Neural cell (in vitro differentiated cells): ENCODE data around the gene HDAC9. TPM values are rescaled to one million over a fixed set of nuclear protein-coding genes. Genes with fewer than 3 reads are reported as not detected.

Experiments
- H2AFZ ChIP-seq: fragments of 200-600, 300-800 bp; sonication (generic), shearing (Covaris generic); 2 replicates; pipeline ENCODE4 v1.6.0; 2014; ENCODE audit warnings: low read depth, mild to moderate bottlenecking, antibody characterized with exemption, low read length, moderate library complexity
- H3F3A ChIP-seq: fragments of 200-600 bp; shearing (Covaris generic); 2 replicates; pipeline ENCODE4 v1.6.1; 2016; ENCODE audit warnings: mild to moderate bottlenecking, moderate library complexity, mixed read lengths, antibody characterized with exemption, low read length; ENCODE audit not compliant: insufficient read depth, poor library complexity, severe bottlenecking
- H3K27ac ChIP-seq: fragments of 200-600, 300-800 bp; sonication (generic), shearing (Covaris generic); 2 replicates; pipeline ENCODE4 v1.5.1; 2014; ENCODE audit warnings: mild to moderate bottlenecking, low read length, moderate library complexity
- H3K27me3 ChIP-seq: fragments of 300-800, 200-600 bp; sonication (generic), shearing (Covaris generic); 2 replicates; pipeline ENCODE4 v1.6.0; 2014; ENCODE audit warnings: mild to moderate bottlenecking, low read depth, low read length, moderate library complexity; ENCODE audit not compliant: insufficient read depth
- H3K36me3 ChIP-seq: fragments of 300-800, 200-600 bp; sonication (generic), shearing (Covaris generic); 2 replicates; pipeline ENCODE4 v1.5.1; 2014; ENCODE audit warnings: mild to moderate bottlenecking, antibody characterized with exemption, low read length, moderate library complexity; ENCODE audit not compliant: insufficient read depth
- H3K4me2 ChIP-seq: fragments of 300-800, 200-600 bp; sonication (generic), shearing (Covaris generic); 2 replicates; pipeline ENCODE4 v1.6.0; 2014; ENCODE audit warnings: mild to moderate bottlenecking, low read length
- H3K4me3 ChIP-seq: fragments of 300-800, 200-600 bp; sonication (generic), shearing (Covaris generic); 2 replicates; pipeline ENCODE4 v1.5.1; 2014; ENCODE audit warnings: mild to moderate bottlenecking, low read length, moderate library complexity
- H3K79me2 ChIP-seq: fragments of 200-600 bp; shearing (Covaris generic); replicated peaks from 2 replicates; pipeline ENCODE4 v1.6.0; 2014; ENCODE audit warnings: mild to moderate bottlenecking, low read length, moderate library complexity; ENCODE audit not compliant: insufficient read depth
- H3K9ac ChIP-seq: fragments of 300-800, 200-600 bp; sonication (generic), shearing (Covaris generic); 2 replicates; pipeline ENCODE4 v1.6.1; 2016; ENCODE audit warnings: mild to moderate bottlenecking, low read length, mixed read lengths
- H3K9me2 ChIP-seq: fragments of 200-600 bp; shearing (Covaris generic); 2 replicates; pipeline ENCODE4 v1.6.1; 2016; ENCODE audit warnings: mild to moderate bottlenecking, low read length, mixed read lengths; ENCODE audit not compliant: insufficient read depth
- H3K9me3 ChIP-seq: fragments of 200-600, 300-800 bp; sonication (generic), shearing (Covaris generic); 2 replicates; pipeline ENCODE4 v1.6.1; 2016; ENCODE audit warnings: mild to moderate bottlenecking, mixed run types, low read length, moderate library complexity, mixed read lengths
- H4K20me1 ChIP-seq: fragments of 200-600 bp; shearing (Covaris generic); 2 replicates; pipeline ENCODE4 v1.6.1; 2016; ENCODE audit warnings: mild to moderate bottlenecking, mixed run types; ENCODE audit not compliant: insufficient read depth
- EP300 ChIP-seq: fragments of 450-650 bp; conservative IDR thresholded peaks from 2 replicates; pipeline ENCODE4 v1.6.1; 2014; ENCODE audit warnings: antibody characterized with exemption, mild to moderate bottlenecking, moderate library complexity; ENCODE audit not compliant: poor library complexity, severe bottlenecking
- EZH2 ChIP-seq: fragments of 200-600, 300-800 bp; shearing (Covaris generic), sonication (generic); IDR thresholded peaks from 2 replicates; pipeline ENCODE4 v1.6.1; 2014; ENCODE audit warnings: antibody characterized with exemption, low read length, borderline replicate concordance, mild to moderate bottlenecking; ENCODE audit not compliant: insufficient read depth, poor library complexity, severe bottlenecking
- MXI1 ChIP-seq: fragments of 450-650 bp; conservative IDR thresholded peaks from 2 replicates; pipeline ENCODE4 v1.6.1; 2014; ENCODE audit warnings: antibody characterized with exemption, mild to moderate bottlenecking; ENCODE audit not compliant: poor library complexity, severe bottlenecking
- POLR2AphosphoS5 ChIP-seq: IDR thresholded peaks from 2 replicates; pipeline ENCODE4 v1.6.1; 2012
- RAD21 ChIP-seq: fragments of 450-650 bp; conservative IDR thresholded peaks from 2 replicates; pipeline ENCODE4 v1.6.1; 2014; ENCODE audit warnings: antibody characterized with exemption, mild to moderate bottlenecking, moderate library complexity
- SMC3 ChIP-seq: fragments of 450-650 bp; conservative IDR thresholded peaks from 2 replicates; pipeline ENCODE4 v1.6.1; 2014; ENCODE audit warnings: antibody characterized with exemption, mild to moderate bottlenecking, moderate library complexity; ENCODE audit not compliant: poor library complexity
- TAF1 ChIP-seq: IDR thresholded peaks from 2 replicates; pipeline ENCODE4 v1.6.1; 2012; ENCODE audit warnings: low read depth
- polyA plus RNA-seq: library from polyadenylated mRNA; depleted of rRNA; stranded (reverse); fragments of >200 nt; gene quantifications from 2 replicates; pipeline ENCODE4 v1.2.3, GENCODE V29; 2014
- TF ChIP-seq, protein P1 (sequence below): IDR thresholded peaks from 2 replicates; pipeline ENCODE4 v1.6.1; 2012; ENCODE audit warnings: borderline replicate concordance
- TF ChIP-seq, protein P2 (sequence below): fragments of 450-650 bp; IDR thresholded peaks from 2 replicates; pipeline ENCODE4 v1.5.1; 2014; ENCODE audit warnings: antibody characterized with exemption, mild to moderate bottlenecking, moderate library complexity; ENCODE audit not compliant: poor library complexity, severe bottlenecking

HDAC9 gene
- polyA plus RNA-seq, 1 donor from 2014 or later = 15.9 TPM

DNA sequence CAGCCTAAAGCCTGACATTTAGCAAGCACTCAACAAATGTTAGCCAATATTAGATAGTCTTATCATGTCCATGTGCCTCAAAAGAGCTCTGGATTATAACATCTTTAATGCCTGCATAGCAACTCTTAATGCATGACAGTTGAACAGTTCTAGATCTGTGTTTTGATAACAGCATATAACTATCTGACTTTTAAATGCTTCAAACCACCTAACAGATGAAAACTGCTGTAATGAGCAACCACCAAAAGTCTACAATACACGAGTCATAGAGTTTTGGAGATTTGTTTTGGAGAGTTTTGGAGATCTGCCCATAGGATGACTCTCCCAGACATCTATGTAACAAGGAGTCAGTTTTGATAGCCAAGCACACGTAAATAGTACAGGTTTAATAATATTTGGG lies 394.6 kb downstream of the HDAC9 start:
- TF ChIP-seq, protein P1, sequence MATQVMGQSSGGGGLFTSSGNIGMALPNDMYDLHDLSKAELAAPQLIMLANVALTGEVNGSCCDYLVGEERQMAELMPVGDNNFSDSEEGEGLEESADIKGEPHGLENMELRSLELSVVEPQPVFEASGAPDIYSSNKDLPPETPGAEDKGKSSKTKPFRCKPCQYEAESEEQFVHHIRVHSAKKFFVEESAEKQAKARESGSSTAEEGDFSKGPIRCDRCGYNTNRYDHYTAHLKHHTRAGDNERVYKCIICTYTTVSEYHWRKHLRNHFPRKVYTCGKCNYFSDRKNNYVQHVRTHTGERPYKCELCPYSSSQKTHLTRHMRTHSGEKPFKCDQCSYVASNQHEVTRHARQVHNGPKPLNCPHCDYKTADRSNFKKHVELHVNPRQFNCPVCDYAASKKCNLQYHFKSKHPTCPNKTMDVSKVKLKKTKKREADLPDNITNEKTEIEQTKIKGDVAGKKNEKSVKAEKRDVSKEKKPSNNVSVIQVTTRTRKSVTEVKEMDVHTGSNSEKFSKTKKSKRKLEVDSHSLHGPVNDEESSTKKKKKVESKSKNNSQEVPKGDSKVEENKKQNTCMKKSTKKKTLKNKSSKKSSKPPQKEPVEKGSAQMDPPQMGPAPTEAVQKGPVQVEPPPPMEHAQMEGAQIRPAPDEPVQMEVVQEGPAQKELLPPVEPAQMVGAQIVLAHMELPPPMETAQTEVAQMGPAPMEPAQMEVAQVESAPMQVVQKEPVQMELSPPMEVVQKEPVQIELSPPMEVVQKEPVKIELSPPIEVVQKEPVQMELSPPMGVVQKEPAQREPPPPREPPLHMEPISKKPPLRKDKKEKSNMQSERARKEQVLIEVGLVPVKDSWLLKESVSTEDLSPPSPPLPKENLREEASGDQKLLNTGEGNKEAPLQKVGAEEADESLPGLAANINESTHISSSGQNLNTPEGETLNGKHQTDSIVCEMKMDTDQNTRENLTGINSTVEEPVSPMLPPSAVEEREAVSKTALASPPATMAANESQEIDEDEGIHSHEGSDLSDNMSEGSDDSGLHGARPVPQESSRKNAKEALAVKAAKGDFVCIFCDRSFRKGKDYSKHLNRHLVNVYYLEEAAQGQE = no peak
- TF ChIP-seq POLR2AphosphoS5 (no peak), SMC3 (no peak)
- Histone ChIP-seq H3K9me2 (no peaks in the 10 kb centered on the region), H3K9ac (no peak overlapping the region), H3K27ac (no peak overlapping the region), H3K4me3 (no peak overlapping the region), H3K79me2 (no peaks in the 10 kb centered on the region), H3K9me3 (no peaks in the 10 kb centered on the region), H4K20me1 (no peaks in the 10 kb centered on the region), H3F3A (no peaks in the 10 kb centered on the region), H3K4me2 (no peak overlapping the region), H3K36me3 (no peaks in the 10 kb centered on the region), H3K27me3 (no peaks in the 10 kb centered on the region), H2AFZ (no peak overlapping the region)

DNA sequence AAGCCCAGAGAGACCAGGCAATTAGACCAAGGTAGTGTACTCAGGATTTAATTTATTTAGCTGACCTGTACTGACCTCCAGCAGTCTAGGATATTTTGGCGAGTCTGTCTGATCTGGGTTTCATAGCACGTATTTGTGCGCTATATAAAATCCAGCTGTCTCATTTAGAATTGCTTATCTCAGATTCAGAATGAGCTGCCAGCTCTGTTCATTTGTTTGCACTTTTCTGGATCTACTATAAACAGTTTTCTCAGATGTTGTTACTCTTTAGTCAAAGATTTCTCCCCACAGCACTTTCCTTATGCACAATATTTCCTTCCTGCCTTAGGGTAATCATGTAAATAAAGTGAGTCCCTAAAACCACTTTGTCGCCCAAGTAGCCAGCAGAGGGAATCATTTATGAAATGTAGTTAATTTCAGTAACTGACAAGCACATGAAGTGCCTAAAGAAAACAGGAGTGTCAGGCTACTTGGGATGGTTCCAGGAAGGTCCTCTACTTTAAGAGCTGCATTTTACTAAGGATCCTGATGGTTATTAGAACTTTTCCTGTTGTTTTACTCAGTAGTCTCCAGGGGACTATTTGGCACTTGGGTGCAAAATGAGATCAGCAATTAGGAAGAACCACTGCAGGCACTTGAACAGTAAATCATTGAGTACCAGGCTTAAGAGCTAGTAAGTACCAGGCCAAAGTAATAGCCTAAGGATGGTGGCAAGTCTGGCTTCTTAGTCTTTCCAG lies 395.5 kb downstream of the HDAC9 start:
- Histone ChIP-seq H3K4me2 (no peak overlapping the region), H3K79me2 (no peaks in the 10 kb centered on the region), H3F3A (no peaks in the 10 kb centered on the region), H2AFZ (no peak overlapping the region), H3K27me3 (no peaks in the 10 kb centered on the region), H3K27ac (no peak overlapping the region), H3K9me2 (no peaks in the 10 kb centered on the region), H3K4me3 (no peak overlapping the region), H4K20me1 (no peaks in the 10 kb centered on the region), H3K9ac (no peak overlapping the region), H3K36me3 (no peaks in the 10 kb centered on the region), H3K9me3 (no peaks in the 10 kb centered on the region)
- TF ChIP-seq, protein P1 = no peak
- TF ChIP-seq TAF1 (no peak), EZH2 (no peak), MXI1 (no peak), EP300 (no peak), SMC3 (no peak), POLR2AphosphoS5 (no peak), RAD21 (no peak)
- TF ChIP-seq, protein P2, sequence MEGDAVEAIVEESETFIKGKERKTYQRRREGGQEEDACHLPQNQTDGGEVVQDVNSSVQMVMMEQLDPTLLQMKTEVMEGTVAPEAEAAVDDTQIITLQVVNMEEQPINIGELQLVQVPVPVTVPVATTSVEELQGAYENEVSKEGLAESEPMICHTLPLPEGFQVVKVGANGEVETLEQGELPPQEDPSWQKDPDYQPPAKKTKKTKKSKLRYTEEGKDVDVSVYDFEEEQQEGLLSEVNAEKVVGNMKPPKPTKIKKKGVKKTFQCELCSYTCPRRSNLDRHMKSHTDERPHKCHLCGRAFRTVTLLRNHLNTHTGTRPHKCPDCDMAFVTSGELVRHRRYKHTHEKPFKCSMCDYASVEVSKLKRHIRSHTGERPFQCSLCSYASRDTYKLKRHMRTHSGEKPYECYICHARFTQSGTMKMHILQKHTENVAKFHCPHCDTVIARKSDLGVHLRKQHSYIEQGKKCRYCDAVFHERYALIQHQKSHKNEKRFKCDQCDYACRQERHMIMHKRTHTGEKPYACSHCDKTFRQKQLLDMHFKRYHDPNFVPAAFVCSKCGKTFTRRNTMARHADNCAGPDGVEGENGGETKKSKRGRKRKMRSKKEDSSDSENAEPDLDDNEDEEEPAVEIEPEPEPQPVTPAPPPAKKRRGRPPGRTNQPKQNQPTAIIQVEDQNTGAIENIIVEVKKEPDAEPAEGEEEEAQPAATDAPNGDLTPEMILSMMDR = no peak
